Activated CD8-positive, alpha-beta memory T cell treated with anti-CD3 and anti-CD28 coated beads, Interleukin-2, amount 50 U/mL, for 24 hours (primary cell): ENCODE data around the gene SLC9C1.

Experiments
- DNase-seq: peaks from one replicate; pipeline ENCODE4 v3.0.0-alpha.2; 2020; ENCODE audit errors: extremely low read depth

Gene SLC9C1

GRCh38 chr3:112306825-112307224 lies 12.8 kb upstream of the SLC9C1 start:
- DNase-seq, result no peak

DNA sequence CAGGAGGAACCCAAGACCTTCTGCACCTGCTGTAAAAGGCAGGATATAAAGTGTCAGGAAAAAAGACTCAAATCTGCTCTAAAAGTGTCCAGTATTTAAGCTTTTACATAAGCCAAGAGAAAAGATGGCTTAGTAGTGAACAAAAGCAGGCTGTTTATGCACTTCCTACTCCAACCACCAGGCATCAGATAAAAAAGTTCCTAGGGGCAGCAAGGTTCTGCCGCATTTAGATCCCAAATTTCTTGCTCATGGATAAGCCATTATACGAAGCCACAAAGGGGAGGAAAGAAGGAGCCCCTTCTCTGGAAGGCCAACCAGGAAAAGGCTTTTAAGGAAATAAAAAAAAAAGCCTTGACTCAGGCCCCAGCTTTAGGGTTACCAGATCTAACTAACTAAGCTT lies 10.6 kb upstream of the SLC9C1 start:
- DNase-seq, result no peak

GRCh38 chr3:112303764-112304325 lies 9.8 kb upstream of the SLC9C1 start:
- DNase-seq, result no peak

GRCh38 chr3:112302881-112303763 lies 9.1 kb upstream of the SLC9C1 start:
- DNase-seq, result no peak

- no peak for DNase-seq
Observed at GRCh38 chr3:112302150-112302830, 8.3 kb upstream of the SLC9C1 start.

- DNase-seq, result no peak
Observed at GRCh38 chr3:112298781-112299180, 4.8 kb upstream of the SLC9C1 start.

- no peak for DNase-seq
Observed at GRCh38 chr3:112297714-112298113, 3.7 kb upstream of the SLC9C1 start.

DNA sequence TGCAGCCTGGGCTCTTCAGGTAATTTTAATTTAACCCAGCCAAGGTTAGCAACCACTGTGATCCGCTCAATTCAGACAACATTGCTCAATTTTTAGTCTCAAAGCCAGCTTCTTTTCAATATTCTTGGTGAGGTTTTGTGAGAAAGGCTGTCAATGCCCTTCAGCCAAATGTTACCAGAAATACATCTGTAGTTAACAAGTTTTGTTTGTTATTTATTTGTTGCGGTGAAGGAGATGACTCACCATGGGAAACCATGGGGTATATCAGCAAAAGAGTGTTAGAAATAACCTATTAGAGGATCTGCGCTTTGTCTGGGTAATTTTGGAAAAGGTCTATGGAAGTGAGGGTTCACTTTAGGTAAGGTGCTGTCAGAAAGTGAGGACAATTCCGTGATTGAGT lies 5.0 kb downstream of the SLC9C1 start:
- no peak for DNase-seq

DNA sequence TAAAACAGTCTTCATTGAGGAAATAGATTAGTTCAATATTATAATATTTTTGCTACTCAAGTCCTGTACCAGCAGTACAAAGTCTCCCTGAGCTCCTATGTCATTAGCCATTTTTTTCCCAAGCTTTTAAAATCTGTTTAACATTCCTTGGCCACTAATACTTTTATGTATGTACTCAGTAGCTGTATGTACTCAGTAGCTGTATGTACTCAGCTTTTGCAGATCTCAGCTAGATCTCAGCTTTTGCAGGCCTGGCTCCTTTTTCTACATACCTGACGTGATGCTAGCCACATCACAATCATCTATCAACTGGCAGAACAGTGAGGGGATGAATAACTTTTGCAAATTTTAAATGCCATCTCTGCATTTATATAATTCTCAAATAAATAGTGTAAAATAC lies 13.8 kb downstream of the SLC9C1 start:
- DNase-seq, result no peak

DNA sequence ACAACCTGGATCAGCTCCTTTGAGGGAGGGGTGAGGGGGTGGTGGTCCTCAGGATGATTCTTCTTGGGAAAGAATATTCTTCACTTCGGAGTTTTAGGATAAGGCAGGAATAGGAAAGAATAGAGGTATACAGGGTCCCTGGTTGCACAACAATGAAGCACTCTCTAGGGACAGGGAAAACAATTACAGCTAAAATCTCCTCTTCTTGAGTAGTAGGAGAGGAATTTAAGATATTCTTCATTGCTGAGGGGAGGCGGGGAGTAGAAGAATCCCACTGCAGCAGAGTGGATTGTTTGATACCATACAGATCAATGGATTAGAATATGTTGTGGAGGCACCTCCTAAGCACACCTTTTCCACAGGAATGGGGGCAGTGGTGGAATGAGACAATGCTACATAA lies 20.5 kb downstream of the SLC9C1 start:
- no peak for DNase-seq

- DNase-seq, result no peak
Observed at GRCh38 chr3:112261742-112262141, 32.3 kb downstream of the SLC9C1 start.

GRCh38 chr3:112260563-112260962 lies 33.5 kb downstream of the SLC9C1 start:
- DNase-seq, result no peak

DNA sequence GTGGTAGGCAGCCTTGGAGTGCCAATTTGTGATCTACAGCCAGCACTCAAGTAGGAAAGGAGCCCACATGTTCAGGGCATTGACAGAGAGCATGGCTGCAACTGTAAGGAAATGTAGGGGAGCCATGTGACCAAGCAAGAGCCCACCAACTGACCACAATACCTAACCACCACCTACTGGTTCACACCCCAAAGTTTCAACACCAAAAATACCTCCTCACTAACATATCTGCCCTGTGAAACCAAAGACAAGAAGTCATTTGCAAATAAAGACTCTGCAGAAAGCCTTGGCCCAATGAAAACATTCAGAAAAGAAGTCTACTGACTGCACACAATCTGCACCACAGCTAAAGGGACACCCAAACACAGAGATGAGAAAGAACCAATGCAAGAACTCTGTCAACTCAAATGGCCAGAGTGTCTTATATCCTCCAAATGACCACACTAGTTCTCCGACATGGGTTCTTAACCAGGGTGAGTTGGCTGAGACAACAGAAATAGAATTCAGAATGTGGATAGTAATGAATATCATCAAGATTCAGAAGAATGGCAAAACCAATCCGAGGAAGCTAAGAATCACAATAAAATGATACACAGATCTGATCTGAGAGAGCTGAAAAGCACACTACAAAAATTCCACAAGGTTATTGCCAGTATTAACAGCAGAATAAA lies 40.6 kb downstream of the SLC9C1 start:
- no peak for DNase-seq

GRCh38 chr3:112247900-112248299 lies 46.1 kb downstream of the SLC9C1 start:
- no peak for DNase-seq

DNA sequence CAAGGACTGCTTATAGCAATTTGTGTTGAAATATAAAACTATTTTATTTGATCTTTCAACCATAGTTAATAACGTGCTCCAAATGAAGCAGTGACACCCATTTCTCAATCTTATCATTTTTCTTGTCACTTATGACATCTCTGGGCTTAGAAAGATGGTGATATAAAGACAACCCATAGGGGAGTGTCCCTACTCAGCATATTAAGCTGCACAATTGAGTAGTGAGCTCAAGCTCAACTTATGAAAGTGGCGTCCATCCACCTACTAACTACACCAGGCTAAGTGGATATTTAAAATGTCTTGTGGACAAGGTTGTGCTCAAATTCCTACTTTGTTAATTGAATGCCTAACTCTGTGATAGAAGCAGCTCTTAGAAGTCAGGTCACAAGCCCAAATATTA lies 46.7 kb downstream of the SLC9C1 start:
- no peak for DNase-seq

- no peak for DNase-seq
Observed at GRCh38 chr3:112233083-112233482, 60.9 kb downstream of the SLC9C1 start.

- DNase-seq, result no peak
Observed at GRCh38 chr3:112231727-112232126, 62.3 kb downstream of the SLC9C1 start.

GRCh38 chr3:112230033-112230432 lies 64.0 kb downstream of the SLC9C1 start:
- DNase-seq, result no peak

DNA sequence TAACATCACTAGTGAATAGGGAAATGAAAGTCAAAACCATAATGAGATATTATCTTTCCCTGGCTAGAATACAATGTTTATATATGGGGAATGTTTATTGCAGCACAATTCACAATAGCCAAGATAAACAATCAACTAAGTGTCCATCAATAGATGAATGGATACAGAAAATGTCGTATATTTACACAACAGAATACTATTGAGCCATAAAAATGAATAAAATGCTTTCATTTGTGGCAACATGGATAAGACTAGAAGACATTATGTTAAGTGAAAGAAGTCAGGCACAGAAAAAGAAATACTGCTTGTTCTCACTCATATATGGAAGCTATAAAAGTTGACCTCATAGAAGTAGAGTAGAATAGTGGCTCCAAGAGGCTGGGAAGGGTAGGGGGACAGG lies 65.2 kb downstream of the SLC9C1 start:
- no peak for DNase-seq

DNA sequence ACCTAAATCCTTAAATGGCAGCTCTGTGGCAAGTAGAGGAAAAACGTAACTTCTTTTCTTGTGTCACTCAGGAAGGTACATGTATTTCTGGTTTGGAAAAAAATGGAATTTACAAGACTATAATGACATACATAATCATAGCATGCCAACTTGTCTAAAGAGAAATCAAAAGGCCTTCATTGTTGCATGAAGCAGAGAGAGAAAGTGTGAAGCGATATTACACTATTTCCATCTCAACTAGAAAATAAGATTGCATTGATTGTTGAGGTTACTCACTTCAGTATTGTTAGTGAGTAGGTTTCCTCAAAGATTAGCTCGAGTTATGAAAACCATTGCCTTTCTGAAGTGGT lies 93.7 kb downstream of the SLC9C1 start:
- DNase-seq, result no peak

DNA sequence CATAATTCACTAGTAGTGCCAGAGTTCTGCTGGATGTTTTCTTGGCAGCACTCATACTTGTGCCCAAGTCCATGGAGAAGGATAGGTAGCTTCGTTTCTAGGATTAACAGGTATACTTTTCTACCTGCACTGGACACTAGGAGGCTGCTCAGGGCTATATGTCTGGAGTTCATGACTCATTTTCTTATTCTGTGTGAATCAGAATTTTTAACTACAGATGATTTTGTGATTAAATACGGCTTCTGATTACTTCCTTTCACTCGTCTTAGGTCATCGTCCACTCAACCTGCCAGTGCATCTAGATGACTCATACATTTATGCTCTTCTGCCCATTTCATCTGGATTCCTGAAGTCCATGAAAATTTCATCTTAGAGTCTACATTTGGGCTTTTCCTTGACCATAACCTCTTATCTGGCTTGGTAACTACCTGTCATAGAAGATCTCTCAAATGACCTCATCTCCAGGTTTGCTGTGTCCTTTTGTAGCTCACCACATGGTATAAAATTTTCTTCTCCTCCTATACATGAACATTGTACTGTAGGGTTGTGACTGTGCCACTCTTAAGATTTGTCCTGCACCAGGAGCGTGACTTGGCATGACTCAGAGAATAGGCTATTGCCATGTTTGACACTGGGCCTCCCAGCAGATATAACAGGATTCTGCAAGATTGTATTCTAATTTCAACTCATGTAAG lies 94.2 kb downstream of the SLC9C1 start:
- DNase-seq, result no peak

DNA sequence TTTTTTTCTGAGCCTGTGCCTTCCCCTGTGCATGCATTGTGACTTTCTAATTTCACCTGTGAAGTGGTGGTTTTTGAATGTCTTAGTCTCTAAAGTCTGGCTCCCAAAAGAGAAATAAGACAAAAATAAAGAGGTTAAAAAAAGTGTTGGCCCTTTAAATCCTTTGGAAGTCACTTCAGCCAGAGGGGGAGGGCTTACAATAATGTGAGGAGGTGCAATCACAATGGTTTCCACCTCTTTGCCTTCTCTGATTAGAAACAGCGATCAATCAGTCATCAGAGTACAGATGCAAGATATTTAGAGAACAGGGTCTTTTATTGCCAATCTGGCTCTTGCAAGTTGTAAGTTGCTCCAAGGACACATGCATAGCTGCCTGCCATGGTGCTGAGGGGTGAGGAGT lies 96.9 kb downstream of the SLC9C1 start:
- DNase-seq, result no peak
